WTC11 (cell line): ENCODE results near the gene RYR2.

ENCODE experiments used
- ATF1 ChIP-seq: sonication (generic); formaldehyde crosslinking; IDR thresholded peaks from 2 replicates; pipeline ENCODE4 v1.8.1; 2023; ENCODE audit warnings: mild to moderate bottlenecking, moderate library complexity, missing genetic modification reagents
- CTCF ChIP-seq: fragments of 200-600 bp; IDR thresholded peaks from 2 replicates; pipeline ENCODE4 v1.8.0; 2022; ENCODE audit warnings: antibody characterized with exemption
- E2F1 ChIP-seq: sonication (generic); formaldehyde crosslinking; IDR thresholded peaks from 2 replicates; pipeline ENCODE4 v1.8.0; 2022; ENCODE audit warnings: mild to moderate bottlenecking, missing genetic modification reagents
- FOXJ3 ChIP-seq: sonication (generic); formaldehyde crosslinking; IDR thresholded peaks from 2 replicates; pipeline ENCODE4 v1.9.0; 2021; ENCODE audit warnings: missing genetic modification reagents, mild to moderate bottlenecking, borderline replicate concordance
- FOXP4 ChIP-seq: sonication (generic); formaldehyde crosslinking; IDR thresholded peaks from 2 replicates; pipeline ENCODE4 v1.8.0; 2022; ENCODE audit warnings: mild to moderate bottlenecking, missing genetic modification reagents
- IRF1 ChIP-seq: sonication (generic); formaldehyde crosslinking; IDR thresholded peaks from 2 replicates; pipeline ENCODE4 v1.8.0; 2023; ENCODE audit warnings: missing genetic modification reagents
- MAX ChIP-seq: sonication (generic); formaldehyde crosslinking; IDR thresholded peaks from 2 replicates; pipeline ENCODE4 v1.8.0; 2022; ENCODE audit warnings: mild to moderate bottlenecking, missing genetic modification reagents
- MLX ChIP-seq: sonication (generic); formaldehyde crosslinking; IDR thresholded peaks from 2 replicates; pipeline ENCODE4 v1.8.1; 2023; ENCODE audit warnings: mild to moderate bottlenecking, missing genetic modification reagents, moderate library complexity
- MXD4 ChIP-seq: fragments of 250-450 bp; sonication (Bioruptor Pico); IDR thresholded peaks from 2 replicates; pipeline ENCODE4 v1.8.0; 2021; ENCODE audit warnings: mild to moderate bottlenecking, moderate library complexity, borderline replicate concordance
- OVOL2 ChIP-seq: fragments of 250-450 bp; sonication (Bioruptor Pico); IDR thresholded peaks from 2 replicates; pipeline ENCODE4 v1.9.0; 2021; ENCODE audit warnings: mild to moderate bottlenecking, borderline replicate concordance
- RELA ChIP-seq: sonication (generic); formaldehyde crosslinking; IDR thresholded peaks from 2 replicates; pipeline ENCODE4 v1.8.1; 2022; ENCODE audit warnings: missing genetic modification reagents, mild to moderate bottlenecking, borderline replicate concordance
- TEAD1 ChIP-seq: sonication (generic); formaldehyde crosslinking; IDR thresholded peaks from 2 replicates; pipeline ENCODE4 v1.8.0; 2022; ENCODE audit warnings: mild to moderate bottlenecking, missing genetic modification reagents

- no peak for TF ChIP-seq CTCF
- no peak for TF ChIP-seq MLX (CRISPR knock-in tag)
- TF ChIP-seq MAX: no peak
- no peak for TF ChIP-seq FOXJ3 (CRISPR knock-in tag)
- no peak for TF ChIP-seq FOXP4 (CRISPR knock-in tag)
- TF ChIP-seq RELA (CRISPR knock-in tag): no peak
- no peak for TF ChIP-seq IRF1 (CRISPR knock-in tag)
- no peak for TF ChIP-seq E2F1
- TF ChIP-seq OVOL2 (CRISPR knock-in tag): no peak
- TF ChIP-seq ATF1 (CRISPR knock-in tag): no peak
- no peak for TF ChIP-seq MXD4
- no peak for TF ChIP-seq TEAD1 (CRISPR knock-in tag)
These were observed 348.8 kb downstream of the RYR2 start for GRCh38 chr1:237390823-237391222.
